ENCODE data around the gene RBFOX1.

Gene RBFOX1

DNA sequence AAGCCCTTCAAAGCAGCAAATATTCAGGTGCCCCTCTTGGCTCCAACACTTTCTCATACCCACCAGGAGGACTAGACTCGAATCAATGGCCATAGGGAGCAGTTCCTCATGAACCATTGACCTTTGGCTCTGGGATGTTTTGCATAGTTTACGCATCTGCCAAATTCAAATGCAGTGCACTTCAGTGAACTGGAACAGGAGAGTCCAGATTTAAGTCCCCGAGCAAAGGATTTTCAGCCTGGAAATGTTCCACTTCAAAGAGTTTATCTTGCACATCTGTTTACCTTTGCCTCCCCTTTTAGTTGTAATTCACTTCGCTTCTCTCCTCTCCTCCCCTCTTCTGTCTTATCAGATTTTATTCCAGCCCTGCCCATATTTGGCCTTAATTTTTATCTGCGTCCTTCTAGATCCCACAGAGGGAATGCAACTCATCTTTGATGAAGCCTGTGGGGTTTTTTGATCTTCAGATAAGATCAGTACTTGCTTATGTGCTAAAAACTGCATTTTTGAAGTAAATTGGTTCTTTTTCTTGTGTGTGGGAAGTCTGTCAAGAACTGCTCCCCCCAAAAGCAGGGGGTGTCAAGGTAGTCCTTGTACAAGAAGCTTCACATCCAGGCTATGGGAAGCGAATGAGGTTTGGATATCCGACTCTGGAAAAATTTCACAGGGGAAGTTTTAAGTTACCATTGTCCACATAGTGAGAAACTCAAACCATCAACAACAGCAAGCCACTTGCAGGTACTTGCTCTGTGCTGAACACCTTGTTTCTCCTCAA, 281.6 kb downstream of the RBFOX1 start:
- no peak for DNase-seq

DNA sequence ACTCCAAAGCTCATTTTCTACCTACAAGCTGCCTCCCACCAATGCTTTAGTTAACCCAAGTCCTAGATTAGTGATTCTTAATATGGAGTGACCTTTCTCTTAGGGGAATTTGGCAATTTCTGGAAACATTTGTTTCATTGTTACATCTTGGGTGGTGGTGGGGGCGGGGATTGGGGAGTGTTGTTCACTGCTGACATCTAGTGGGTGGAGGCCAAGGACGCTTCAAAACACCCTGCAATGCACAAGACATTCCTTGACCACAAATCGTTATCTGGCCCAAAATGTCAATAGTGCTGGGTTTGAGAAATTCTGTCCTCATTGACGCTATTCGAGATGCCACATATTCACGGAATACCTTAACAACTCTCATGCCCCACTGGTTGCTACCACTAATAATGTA, 282.9 kb downstream of the RBFOX1 start:
- no peak for DNase-seq

DNA sequence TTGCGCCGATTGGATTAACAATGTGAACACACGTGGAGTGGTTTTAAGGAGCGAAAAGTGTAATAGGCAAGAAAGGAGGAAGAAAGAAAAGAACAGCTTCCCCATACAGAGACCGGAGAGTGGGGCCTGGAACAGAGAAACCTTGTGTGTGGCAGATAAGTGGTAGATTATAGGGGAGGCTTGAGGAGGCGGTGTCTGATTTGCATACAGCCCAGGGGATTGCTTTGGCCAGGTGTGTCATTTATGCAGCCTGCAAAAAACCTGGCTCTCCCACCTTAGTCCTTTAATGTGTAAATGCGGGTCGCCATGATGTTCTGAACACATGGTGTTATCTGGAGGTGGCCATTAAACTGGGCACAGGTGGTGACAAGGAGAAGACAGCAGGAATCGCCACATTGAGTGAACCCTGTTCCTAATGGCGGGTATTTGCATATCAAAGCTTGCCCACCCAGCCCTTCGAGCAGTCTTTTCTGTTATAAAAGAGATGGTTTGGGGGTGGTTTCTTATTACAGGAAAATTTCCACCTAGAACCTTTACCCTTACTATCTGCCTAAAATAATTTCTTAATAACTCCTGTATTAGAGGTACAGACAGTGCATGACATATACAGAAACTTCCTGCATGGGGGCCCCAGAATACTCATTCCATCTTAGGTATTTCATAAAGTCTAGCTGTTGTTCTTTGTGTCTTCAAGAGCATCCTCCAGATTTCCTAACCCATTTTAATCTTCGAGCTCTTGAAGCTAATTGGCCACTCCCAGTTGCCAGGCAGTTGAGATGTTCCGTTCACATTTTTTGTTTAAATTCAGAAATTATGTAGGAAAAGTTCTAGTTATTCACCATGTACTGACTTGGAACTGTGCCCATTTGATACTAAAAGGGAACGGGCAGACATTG, 292.5 kb downstream of the RBFOX1 start:
- DNase-seq, result no peak

DNA sequence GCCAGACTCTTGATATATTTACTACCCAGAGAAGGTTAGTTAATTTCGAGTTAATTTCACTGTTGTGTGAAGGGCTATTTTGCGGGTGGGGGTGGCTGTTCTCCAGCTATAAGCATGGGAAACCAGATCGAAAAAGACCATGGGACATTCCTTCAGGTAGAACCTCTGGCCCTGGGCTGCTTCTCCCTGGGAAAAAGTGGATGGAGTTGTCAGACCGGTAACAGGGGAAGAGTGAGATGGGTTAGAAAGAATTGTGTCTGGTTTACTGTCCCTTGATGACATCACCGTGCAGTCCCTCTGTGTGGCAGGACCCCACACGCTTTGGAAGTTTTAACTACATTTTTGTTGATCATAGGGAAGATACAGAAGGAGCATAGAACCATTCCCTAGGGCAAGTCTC, 296.3 kb downstream of the RBFOX1 start:
- DNase-seq, result no peak

DNA sequence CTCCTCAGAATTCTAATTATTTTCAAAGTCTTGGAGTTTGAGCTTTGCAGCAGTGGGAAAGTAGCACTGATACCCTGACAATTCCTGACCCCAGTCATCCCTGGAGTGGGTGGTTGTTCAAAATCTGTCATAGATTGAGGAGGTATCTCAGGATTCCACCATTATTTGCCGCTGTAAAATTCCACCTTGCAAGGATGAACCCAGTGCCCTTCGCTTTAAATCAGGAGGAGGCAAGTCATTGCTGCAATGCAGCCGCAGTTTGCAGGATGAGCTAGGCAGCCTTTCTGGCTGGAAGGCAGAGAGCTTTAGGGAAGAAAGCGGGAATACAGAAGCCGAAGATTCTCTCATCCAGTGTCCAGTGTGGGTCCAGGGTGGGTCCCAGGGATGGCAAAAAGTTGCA, 296.9 kb downstream of the RBFOX1 start:
- no peak for DNase-seq

DNA sequence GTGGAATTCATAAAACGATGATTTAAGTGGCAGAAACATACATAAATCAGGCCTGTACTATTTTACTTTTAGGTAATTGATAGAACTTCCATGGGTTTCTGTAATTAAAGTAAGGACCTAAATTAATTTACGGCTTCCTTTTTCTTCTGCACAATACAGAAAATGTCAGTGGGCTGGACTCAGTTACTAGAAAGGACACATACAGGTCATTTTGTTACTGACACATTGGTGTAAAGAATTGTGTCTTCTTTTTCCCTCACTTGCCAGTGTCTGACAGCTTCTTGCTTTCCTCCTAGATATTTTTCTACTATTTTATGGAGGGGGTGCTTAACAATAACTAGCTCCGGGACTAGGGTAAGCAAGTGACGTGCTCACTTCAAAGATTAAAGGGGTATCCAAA, 304.8 kb downstream of the RBFOX1 start:
- DNase-seq, result no peak

DNA sequence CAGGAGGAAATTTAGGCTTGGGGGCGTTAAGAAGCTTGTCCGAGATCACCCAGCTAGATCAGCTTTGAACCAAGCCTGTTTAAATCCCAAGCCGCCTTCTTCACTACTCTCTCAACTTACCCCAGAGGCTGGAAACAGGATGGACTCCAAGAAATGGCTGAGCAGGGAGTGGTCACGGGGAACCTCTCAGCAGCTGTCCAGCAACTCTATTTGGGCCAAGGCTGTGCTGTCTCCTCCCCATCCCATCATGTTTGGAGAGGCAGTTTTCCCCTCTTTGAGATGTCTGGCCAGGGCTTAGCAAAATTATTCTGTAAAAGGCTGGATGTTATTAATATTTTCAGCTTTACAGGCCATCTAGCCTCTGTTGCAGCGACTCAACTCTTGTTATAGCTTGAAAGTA, 305.7 kb downstream of the RBFOX1 start:
- no peak for DNase-seq

DNA sequence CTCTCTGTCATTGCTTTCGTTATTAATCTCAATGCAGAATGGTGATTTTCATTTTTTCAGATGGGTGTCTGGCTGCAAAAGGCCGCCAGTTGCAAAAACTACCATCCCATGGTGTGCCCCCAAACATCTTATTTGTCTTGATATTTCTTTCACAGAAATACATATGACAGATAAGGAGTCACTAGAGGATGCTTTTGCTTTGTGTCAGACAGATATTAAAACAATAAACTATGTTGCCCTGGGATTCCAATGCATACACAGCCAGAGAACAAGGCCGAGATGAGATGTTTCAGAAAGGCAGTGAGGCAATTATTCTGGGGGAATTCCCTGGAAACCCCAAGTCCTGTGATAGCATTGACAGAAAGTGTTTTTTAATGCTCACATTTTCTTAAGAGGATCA, 307.7 kb downstream of the RBFOX1 start:
- DNase-seq, result no peak

DNA sequence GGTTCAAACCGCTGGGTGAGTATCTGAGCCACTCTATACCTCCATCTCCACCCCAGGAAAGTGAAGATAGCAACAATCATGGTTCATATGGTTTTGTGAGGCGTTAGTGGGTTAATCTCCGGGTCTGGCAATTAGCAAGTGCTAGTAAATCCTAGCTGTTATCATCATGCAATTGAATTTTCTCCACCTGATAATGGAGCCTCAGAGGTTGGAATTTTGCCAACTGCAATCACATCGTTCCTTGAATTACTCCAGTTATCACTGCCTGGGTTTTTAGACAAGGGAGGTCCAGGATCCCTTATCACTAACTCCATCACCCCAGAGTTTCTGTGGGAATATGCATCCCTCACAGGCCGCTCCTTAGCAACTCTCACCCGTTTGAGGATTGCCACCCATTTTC, 311.5 kb downstream of the RBFOX1 start:
- no peak for DNase-seq

DNA sequence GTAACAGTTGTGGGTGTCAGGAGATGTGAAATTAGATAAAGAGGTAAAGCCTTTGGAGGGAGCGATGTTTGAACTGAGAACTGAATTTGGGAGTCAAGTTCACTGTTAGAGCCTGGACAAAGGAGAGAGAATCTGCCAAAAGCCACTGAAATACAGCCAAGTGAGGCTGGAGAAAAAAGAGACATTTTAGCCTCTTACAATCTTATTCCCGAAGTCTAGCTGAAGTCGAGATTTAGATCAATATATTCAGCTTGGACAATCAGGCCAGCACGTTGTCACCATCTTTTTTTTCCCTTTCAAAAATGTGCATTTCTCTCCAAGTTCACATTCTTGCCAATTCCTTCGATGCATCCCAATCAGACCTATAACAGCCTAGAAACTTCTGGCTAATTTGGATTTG, 312.2 kb downstream of the RBFOX1 start:
- DNase-seq, result no peak

DNA sequence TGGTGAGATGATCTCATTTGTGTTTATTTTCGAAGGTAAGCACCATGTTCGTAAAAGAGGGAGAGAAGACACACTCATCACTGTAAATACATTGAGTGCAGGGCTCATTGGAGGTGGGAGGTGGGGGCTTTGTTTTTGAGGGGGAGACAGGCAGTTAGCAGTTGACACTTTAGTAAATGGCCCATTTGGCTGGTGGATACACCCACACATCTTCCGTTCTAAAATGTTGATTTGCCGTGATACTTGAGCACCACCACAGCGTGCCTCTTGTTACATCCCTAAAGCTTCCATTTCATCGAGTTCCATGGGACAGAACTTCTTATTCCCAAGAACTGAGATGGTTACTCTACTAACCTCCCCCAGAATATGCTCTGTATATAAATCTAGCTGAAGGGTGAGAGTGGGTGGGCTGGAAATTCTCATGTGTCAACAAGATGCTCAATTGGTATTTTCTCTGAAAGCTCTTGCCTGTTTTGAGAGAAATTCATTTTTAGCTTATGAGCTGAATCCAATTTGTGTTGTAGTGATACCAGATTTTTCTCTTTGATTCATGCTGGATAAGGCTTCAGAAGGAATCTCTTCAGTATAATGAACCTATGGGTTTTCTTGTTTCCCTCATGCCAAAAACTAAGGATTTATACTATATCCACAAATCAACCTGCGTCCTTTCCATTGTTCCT, 314.3 kb downstream of the RBFOX1 start:
- DNase-seq, result no peak

DNA sequence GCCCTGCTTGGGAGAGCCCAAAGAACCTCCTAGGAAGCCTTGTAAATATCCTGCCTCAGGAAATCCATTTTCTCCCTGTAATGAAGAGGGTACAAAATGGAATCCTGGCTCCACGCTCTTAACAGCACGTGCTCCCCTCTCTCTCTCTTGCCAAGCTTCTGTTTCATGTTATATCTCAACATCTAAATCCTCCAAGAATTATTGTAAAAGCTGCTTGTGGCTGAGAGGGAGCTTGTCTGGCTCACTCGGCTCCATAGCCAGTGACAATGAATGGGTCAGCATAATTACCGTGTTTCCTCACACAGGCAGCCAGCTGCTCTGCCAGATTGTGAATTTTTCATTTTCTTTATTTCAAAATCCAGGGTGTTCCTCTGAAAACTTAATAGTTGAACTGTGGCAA, 317.8 kb downstream of the RBFOX1 start:
- DNase-seq, result no peak

DNA sequence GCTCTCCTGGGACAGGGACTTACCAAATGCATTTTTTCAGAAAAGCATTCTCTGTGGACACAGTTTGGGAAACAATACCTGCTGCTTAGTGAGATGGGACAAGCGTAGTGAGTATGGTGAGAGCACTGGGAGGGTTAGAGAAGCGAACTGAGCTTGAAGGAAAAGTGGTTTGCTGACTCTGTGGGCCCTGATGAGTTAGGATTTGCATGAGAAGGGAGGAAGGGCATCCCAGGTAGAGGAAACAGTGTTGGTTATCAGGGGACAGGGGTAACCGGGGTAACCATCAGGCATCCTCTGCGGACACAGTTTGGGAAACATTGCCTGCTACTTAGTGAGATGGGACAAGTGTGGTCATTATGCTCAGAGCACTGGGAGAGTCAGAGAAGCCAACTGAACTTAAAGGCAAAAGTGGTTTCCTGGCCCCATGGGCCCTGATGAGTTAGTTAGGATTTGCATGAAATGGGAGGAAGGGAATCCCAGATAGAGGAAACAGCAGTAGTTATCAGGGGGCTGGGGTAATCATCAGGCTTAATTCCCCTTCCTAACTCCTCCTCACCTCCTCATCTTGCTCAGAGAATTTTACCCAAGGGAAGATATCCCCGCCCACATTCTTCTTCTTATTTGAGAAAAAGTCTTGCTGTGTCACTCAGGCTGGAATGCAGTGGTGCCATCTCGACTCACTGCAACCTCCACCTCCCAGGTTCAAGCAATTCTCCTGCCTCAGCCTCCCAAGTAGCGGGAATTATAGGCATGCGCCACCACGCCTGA, 319.3 kb downstream of the RBFOX1 start:
- no peak for DNase-seq

DNA sequence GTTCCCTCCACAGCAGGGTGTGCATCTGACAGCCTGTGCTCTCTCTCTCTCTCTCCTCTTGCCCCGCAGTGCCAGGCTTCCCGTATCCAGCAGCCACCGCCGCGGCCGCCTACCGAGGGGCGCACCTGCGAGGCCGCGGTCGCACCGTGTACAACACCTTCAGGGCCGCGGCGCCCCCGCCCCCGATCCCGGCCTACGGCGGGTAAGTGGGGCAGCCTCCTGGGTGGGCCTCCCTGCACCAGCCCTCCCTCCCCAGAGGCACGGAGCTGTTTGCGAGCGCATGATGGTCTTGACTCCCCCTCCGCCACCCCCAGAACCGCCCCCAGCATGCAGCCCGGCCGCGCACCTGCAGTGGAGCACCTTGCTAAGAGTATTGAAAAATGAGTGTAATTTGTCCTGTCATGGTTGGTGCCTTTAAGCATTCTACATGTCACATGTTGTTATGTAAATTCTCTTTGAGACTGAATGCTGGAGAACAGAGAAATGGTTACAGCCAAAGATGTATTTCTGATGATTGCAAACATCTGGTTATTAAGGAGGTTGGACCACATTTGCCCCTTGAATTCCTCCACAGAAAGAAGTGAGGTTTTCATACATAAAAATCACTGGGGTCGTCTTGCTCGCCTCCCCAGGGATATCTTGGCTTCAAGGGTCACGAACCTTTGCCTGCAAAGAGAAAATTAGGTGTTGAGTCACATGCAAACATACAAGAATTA, 321.3 kb downstream of the RBFOX1 start:
- DNase-seq, result no peak

DNA sequence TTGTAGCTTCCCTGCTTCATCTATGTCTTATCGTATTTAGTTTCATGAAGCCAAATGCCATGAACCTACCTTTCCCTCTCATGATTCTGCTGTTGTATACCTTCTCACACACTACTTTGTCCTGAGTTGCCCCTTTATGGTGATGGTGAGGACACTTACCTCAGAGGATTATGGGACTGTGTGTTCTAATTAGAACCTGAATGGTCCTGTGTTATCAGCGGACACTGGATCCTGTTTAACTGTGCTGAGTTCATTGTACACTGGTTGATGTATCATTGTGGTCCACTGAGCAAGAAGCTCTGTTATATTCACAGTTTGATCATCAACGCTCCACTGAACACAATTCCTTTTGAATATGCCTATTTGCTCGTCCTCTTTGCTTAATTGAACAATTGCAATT, 343.0 kb downstream of the RBFOX1 start:
- DNase-seq, result no peak

DNA sequence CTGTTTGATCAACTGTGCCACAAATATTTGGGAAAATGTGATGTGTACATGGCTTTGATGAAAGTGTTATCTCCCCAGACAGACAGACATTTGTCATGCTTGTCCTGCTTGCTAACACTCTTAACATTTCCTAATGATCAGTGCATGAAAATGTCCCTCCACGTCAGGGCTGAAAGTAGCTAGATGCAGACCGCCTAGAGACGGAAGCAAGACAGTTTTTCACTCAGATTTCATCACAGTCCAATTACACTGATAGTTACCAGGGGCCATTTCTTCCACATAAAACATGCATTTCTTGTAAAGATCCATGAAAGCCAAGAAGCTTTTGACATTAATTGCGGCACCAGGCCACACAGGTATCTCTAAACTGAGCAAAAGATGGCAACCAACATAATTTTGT, 347.7 kb downstream of the RBFOX1 start:
- DNase-seq, result no peak

DNA sequence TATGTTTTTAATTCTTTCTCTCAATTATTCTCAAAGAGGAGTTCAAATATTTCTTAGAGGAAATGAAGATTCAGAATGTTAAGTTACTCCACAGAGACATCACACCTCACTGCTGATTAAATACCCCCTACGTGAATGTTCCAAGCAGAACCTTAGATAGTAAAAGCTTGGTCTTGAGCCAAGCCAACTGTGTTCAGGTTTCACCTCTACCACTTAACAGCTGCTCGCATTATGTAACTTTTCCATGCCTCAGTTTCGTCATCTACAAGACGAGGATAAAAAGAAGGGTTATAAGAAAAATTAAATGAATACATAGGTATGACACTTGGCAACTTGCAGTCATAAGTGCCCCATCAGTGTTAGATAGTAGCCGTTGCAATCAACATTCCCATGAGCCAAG, 356.2 kb downstream of the RBFOX1 start:
- no peak for DNase-seq

DNA sequence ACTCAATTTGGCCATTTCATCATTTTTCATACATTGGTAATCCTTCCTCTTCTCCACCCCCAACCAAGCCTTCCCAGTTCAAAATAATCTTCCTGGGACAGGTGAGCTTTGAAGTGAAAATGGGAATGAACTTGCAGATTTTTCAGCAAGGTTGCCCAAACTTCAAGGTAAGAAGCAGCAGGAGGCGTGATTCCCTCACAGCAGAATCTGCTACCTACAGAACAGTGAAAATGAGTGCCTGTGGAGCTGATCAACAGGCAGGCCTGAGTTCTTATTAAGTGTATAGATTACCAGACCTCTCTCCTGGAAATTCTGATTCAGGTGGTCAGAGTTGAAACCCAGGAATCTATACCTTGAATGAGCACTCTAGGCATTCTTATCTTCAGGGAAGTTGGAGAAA, 356.6 kb downstream of the RBFOX1 start:
- no peak for DNase-seq

DNA sequence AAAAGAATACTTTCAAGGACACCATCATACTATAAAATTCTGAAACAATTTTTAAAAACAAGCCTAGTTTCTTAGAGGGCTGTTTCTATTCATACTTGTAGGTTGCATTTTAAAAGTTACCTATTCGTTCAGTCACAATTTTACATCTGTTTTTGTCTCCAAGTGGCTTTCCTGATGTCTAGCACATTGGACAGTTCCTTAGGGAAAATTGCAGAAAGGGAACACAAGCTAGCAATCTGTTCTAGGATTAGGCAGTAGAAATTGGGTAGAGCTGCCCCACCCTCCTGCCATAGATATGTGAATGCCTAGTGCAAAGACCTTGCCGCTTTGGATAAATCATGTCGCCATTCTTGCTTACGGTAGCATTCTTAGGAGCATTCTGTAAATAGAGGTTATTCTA, 358.9 kb downstream of the RBFOX1 start:
- DNase-seq, result no peak

DNA sequence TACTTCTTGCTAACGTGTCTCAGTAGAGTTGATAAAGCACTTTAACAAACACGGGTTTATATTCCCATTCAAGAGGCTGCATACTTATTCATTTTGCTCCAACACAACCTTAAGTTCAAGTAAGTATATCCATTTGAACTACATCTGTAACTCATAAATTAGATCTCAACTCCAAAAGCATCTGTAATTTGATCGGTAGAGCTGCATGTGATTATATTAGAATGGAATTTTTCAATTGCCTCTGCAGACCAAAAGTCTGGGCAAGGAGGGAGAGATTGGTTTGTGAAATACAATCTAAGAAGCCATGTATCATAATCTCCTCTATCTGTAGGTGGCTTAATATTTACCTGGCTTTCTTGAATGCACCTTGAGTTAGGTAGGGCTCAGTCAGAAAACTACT, 371.0 kb downstream of the RBFOX1 start:
- no peak for DNase-seq

DNA sequence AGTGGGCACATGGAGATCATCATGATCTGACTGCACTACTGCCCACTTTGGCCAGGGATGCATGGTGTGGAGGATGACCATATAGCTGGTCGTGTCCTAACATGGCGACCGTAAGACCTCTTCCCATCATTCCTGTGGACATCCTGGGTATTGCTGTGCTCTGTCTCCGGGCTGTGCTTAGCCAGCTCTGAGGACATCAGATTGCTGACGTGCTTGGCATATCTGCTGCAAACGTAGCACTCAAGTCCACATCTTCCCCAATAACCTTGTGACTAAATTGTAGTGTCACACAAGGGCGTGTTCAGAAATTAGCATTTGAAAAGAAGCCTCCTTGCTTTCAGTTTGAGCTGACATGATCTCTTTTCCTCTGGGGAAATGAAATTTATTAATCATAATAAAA, 373.2 kb downstream of the RBFOX1 start:
- no peak for DNase-seq

DNA sequence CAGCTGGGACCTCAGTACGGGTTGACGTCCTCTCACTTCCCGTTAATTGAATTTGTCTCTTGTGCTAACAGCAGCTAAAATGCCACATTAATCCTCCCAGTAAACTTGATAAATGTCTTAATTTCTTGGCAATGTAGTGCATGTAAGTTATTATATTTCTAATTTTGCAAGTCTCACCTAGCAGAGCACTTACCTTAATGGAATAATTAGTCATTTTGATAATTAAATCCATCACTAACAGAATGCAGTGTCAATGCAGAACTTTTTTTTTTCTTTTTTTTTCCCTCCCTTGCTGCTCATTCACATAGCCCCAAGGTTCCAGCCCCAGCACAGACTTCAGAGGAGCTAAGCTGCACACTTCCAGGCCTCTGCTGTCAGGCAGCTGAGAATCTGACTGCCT, 376.5 kb downstream of the RBFOX1 start:
- DNase-seq, result no peak

All from activated T-cell treated with anti-CD3 and anti-CD28 coated beads, Interleukin-2, amount 50 U/mL, for 48 hours (primary cell).